Fibroblast of lung (primary cell): Measurements from ENCODE around the gene ELP4. TPM values are rescaled to one million over a fixed set of nuclear protein-coding genes. Genes with fewer than 3 reads are reported as not detected.
A peak's percentile ranks its signal among the peaks of the same experiment; 100 is the strongest.

Source experiments
- DNase-seq, 2 donors: peaks; one replicate each; pipeline versions ENCODE4 v3.0.0 to v3.0.0-alpha.2; 2010; ENCODE audit warnings: low read depth in 2 of 2
- H2AFZ ChIP-seq: 2 replicates; pipeline ENCODE4 v1.5.1; 2012; ENCODE audit warnings: low read length, control low read depth, inconsistent platforms
- H3K27ac ChIP-seq: 2 replicates; pipeline ENCODE4 v1.5.1; 2011; ENCODE audit warnings: low read length, control low read depth; ENCODE audit not compliant: insufficient read depth
- H3K27me3 ChIP-seq: 2 replicates; pipeline ENCODE4 v1.5.1; 2011; ENCODE audit warnings: mild to moderate bottlenecking, low read length; ENCODE audit not compliant: control insufficient read depth, insufficient read depth
- H3K36me3 ChIP-seq: 2 replicates; pipeline ENCODE4 v1.5.1; 2011; ENCODE audit warnings: low read length; ENCODE audit not compliant: control insufficient read depth, insufficient read depth
- H3K4me1 ChIP-seq: 2 replicates; pipeline ENCODE4 v1.5.1; 2011; ENCODE audit warnings: low read length; ENCODE audit not compliant: control insufficient read depth, insufficient read depth; ENCODE audit errors: extremely low read depth
- H3K4me2 ChIP-seq: 2 replicates; pipeline ENCODE4 v1.5.1; 2011; ENCODE audit warnings: low read length, control low read depth; ENCODE audit not compliant: insufficient read depth; ENCODE audit errors: extremely low read depth
- H3K4me3 ChIP-seq, 4 experiments: fragments of 200-600 bp in 1 of 4; sonication (generic) in 1 of 4; replicated peaks in 1 of 4; 2 replicates each; pipeline ENCODE4 v1.5.1; 2011 to 2016; ENCODE audit warnings: low read length in 4 of 4, low read depth in 3 of 4, mild to moderate bottlenecking in 3 of 4, control low read depth in 2 of 4, inconsistent platforms in 1 of 4, mixed read lengths in 1 of 4; ENCODE audit not compliant: insufficient read depth in 1 of 4; ENCODE audit errors: control extremely low read depth in 1 of 4
- H3K79me2 ChIP-seq: 2 replicates; pipeline ENCODE4 v1.5.1; 2012; ENCODE audit warnings: mild to moderate bottlenecking, low read length, inconsistent platforms; ENCODE audit not compliant: control insufficient read depth, insufficient read depth
- H3K9ac ChIP-seq: 2 replicates; pipeline ENCODE4 v1.5.1; 2011; ENCODE audit warnings: mild to moderate bottlenecking, low read length, control low read depth; ENCODE audit not compliant: insufficient read depth
- H3K9me3 ChIP-seq: 2 replicates; pipeline ENCODE4 v1.5.1; 2012; ENCODE audit warnings: low read depth, low read length; ENCODE audit not compliant: control insufficient read depth, insufficient read depth
- H4K20me1 ChIP-seq: 2 replicates; pipeline ENCODE4 v1.5.1; 2011; ENCODE audit warnings: low read length; ENCODE audit not compliant: control insufficient read depth, insufficient read depth; ENCODE audit errors: extremely low read depth
- CTCF ChIP-seq, 2 donors: IDR thresholded peaks in 1 of 2; conservative IDR thresholded peaks in 1 of 2; 1 replicate in 1 of 2; 2 replicates in 1 of 2; pipeline ENCODE4 v1.5.1; 2011 to 2012; ENCODE audit warnings: low read length in 2 of 2, control low read depth in 1 of 2, inconsistent platforms in 1 of 2, low read depth in 1 of 2, mild to moderate bottlenecking in 1 of 2
- EZH2 ChIP-seq: IDR thresholded peaks from 2 replicates; pipeline ENCODE4 v1.5.1; 2012; ENCODE audit warnings: low read length, control low read depth, mild to moderate bottlenecking; ENCODE audit errors: missing control alignments
- polyA plus RNA-seq, 2 donors: library from polyadenylated mRNA; depleted of rRNA in 1 of 2; stranded (reverse) in 1 of 2; unstranded in 1 of 2; fragments of >200 nt; gene quantifications; 2 replicates each; pipeline ENCODE4 v1.2.1, GENCODE V29; 2011 to 2012; ENCODE audit warnings: missing spikeins in 1 of 2
- total RNA-seq: library from RNA; depleted of rRNA; stranded (reverse); fragments of >200 nt; gene quantifications from 2 replicates; pipeline ENCODE4 v1.2.1, GENCODE V29; 2014

Gene ELP4
- total and polyA plus RNA-seq, 2 donors (not counting 1 experiment from before 2014, with no cell fraction given): 11.7 to 13.1 TPM

- no peak for DNase-seq
- TF ChIP-seq EZH2: no peak
- H3K27ac ChIP-seq: no peak overlapping the region
- no peaks in the 10 kb centered on the region for H3K4me1 ChIP-seq
- no peak overlapping the region for H3K4me2 ChIP-seq
- no peak overlapping the region for H3K9ac ChIP-seq
- no peak overlapping the region for H2AFZ ChIP-seq
- H3K4me3 ChIP-seq: no peak overlapping the region
- no peaks in the 10 kb centered on the region for H3K36me3 ChIP-seq
- no peaks in the 10 kb centered on the region for H4K20me1 ChIP-seq
- H3K9me3 ChIP-seq: no peaks in the 10 kb centered on the region
- no peaks in the 10 kb centered on the region for H3K79me2 ChIP-seq
- no peaks in the 10 kb centered on the region for H3K27me3 ChIP-seq
Measured at GRCh38 chr11:31783252-31783651, 273.7 kb downstream of the ELP4 start.

- H3K27ac ChIP-seq: no peak overlapping the region
Measured at GRCh38 chr11:31784611-31785010, 275.0 kb downstream of the ELP4 start.

GRCh38 chr11:31786996-31787685, 277.6 kb downstream of the ELP4 start:
- no peak overlapping the region for H3K4me3 ChIP-seq
- H3K9ac ChIP-seq: no peak overlapping the region
- H4K20me1 ChIP-seq: no peaks in the 10 kb centered on the region
- no peak overlapping the region for H3K4me2 ChIP-seq
- no peaks in the 10 kb centered on the region for H3K9me3 ChIP-seq
- no peak overlapping the region for H2AFZ ChIP-seq
- no peaks in the 10 kb centered on the region for H3K36me3 ChIP-seq
- no peaks in the 10 kb centered on the region for H3K79me2 ChIP-seq
- no peak overlapping the region for H3K27ac ChIP-seq
- no peaks in the 10 kb centered on the region for H3K4me1 ChIP-seq
- H3K27me3 ChIP-seq: no peaks in the 10 kb centered on the region
- TF ChIP-seq CTCF (conservative IDR thresholded peaks at IDR 0.05 in 1 of 2, IDR thresholded peaks at IDR 0.05 in 1 of 2; ENCODE audit: low read depth in 1 of 2, low read length in 2 of 2) (no peak), EZH2 (no peak)
- DNase-seq: peak in 1 of 2 donors; percentile 17

More at GRCh38 chr11:31784611-31785010, 275.0 kb downstream of the ELP4 start:
- Histone ChIP-seq H3K4me1 (no peaks in the 10 kb centered on the region), H4K20me1 (no peaks in the 10 kb centered on the region), H2AFZ (no peak overlapping the region), H3K79me2 (no peaks in the 10 kb centered on the region), H3K9me3 (no peaks in the 10 kb centered on the region), H3K9ac (no peak overlapping the region), H3K36me3 (no peaks in the 10 kb centered on the region), H3K27me3 (no peaks in the 10 kb centered on the region), H3K4me3 (no peak overlapping the region), H3K4me2 (no peak overlapping the region)
- TF ChIP-seq CTCF (conservative IDR thresholded peaks at IDR 0.05 in 1 of 2, IDR thresholded peaks at IDR 0.05 in 1 of 2; ENCODE audit: low read depth in 1 of 2, low read length in 2 of 2) (no peak), EZH2 (no peak)
- no peak for DNase-seq
